WTC11 (cell line): ENCODE results near the gene CALN1. TPM values are rescaled to one million over a fixed set of nuclear protein-coding genes. Genes with fewer than 3 reads are reported as not detected.

Source experiments
- ATAC-seq: fragments of 200-7000 bp; cut with Tn5 transposase; 2 replicates; pipeline ENCODE4 v1.10.0; 2021; ENCODE audit warnings: mild to moderate bottlenecking, moderate library complexity
- CTCF ChIA-PET: fragments of 300-600 bp; sonication (Branson Sonifier 250); formaldehyde crosslinking; loops from one replicate; lab custom pipeline; 2021; ENCODE audit warnings: antibody characterized with exemption; lab: Charles Lee
- POLR2A ChIA-PET: fragments of 350-600 bp; sonication (Branson Sonifier 250); formaldehyde crosslinking; loops from one replicate; lab custom pipeline; 2021; ENCODE audit warnings: antibody characterized with exemption; lab: Charles Lee
- DNase-seq: peaks from one replicate; pipeline ENCODE4 v3.0.0; 2021; ENCODE audit warnings: low spot score
- H3K27ac Mint-ChIP-seq: 2 replicates; pipeline ENCODE4 v1.8.0; 2021; ENCODE audit warnings: mixed read lengths
- H3K27me3 Mint-ChIP-seq: 2 replicates; pipeline ENCODE4 v1.8.0; 2021; ENCODE audit warnings: low read depth, mild to moderate bottlenecking, moderate library complexity, mixed read lengths
- H3K36me3 Mint-ChIP-seq: 2 replicates; pipeline ENCODE4 v1.8.0; 2021; ENCODE audit warnings: mixed read lengths
- H3K4me1 Mint-ChIP-seq: 2 replicates; pipeline ENCODE4 v1.8.0; 2022; ENCODE audit warnings: mixed read lengths
- H3K4me3 Mint-ChIP-seq: 2 replicates; pipeline ENCODE4 v1.8.0; 2021; ENCODE audit warnings: mild to moderate bottlenecking, moderate library complexity, mixed read lengths
- H3K9me3 Mint-ChIP-seq: 2 replicates; pipeline ENCODE4 v1.8.0; 2021; ENCODE audit warnings: mixed read lengths
- CREM ChIP-seq: sonication (generic); formaldehyde crosslinking; IDR thresholded peaks from 2 replicates; pipeline ENCODE4 v1.8.1; 2022; ENCODE audit warnings: mild to moderate bottlenecking, missing genetic modification reagents, moderate library complexity
- ELF4 ChIP-seq: sonication (generic); formaldehyde crosslinking; IDR thresholded peaks from 2 replicates; pipeline ENCODE4 v1.8.1; 2022; ENCODE audit warnings: low read depth, mild to moderate bottlenecking, moderate library complexity, missing genetic modification reagents
- ETV6 ChIP-seq: sonication (generic); formaldehyde crosslinking; IDR thresholded peaks from 2 replicates; pipeline ENCODE4 v1.8.1; 2022; ENCODE audit warnings: mild to moderate bottlenecking, missing genetic modification reagents
- GABPB1 ChIP-seq: sonication (generic); formaldehyde crosslinking; IDR thresholded peaks from 2 replicates; pipeline ENCODE4 v1.8.1; 2023; ENCODE audit warnings: mild to moderate bottlenecking, missing genetic modification reagents
- GRHL2 ChIP-seq: fragments of 250-450 bp; sonication (Bioruptor Pico); IDR thresholded peaks from 2 replicates; pipeline ENCODE4 v1.8.0; 2022; ENCODE audit warnings: mild to moderate bottlenecking, moderate library complexity; ENCODE audit not compliant: insufficient replicate concordance, severe bottlenecking
- JAZF1 ChIP-seq: fragments of 250-450 bp; sonication (Bioruptor Pico); IDR thresholded peaks from 2 replicates; pipeline ENCODE4 v1.9.0; 2021; ENCODE audit warnings: moderate library complexity, mild to moderate bottlenecking, inconsistent platforms
- JUN ChIP-seq: sonication (generic); formaldehyde crosslinking; IDR thresholded peaks from 2 replicates; pipeline ENCODE4 v1.8.0; 2023; ENCODE audit warnings: mild to moderate bottlenecking, missing genetic modification reagents
- MXD4 ChIP-seq: fragments of 250-450 bp; sonication (Bioruptor Pico); IDR thresholded peaks from 2 replicates; pipeline ENCODE4 v1.8.0; 2021; ENCODE audit warnings: mild to moderate bottlenecking, moderate library complexity, borderline replicate concordance
- NR1H2 ChIP-seq: sonication (generic); formaldehyde crosslinking; IDR thresholded peaks from 2 replicates; pipeline ENCODE4 v1.9.0; 2021; ENCODE audit warnings: mild to moderate bottlenecking, moderate library complexity, missing genetic modification reagents
- SMAD3 ChIP-seq: sonication (generic); formaldehyde crosslinking; IDR thresholded peaks from 2 replicates; pipeline ENCODE4 v1.8.0; 2022; ENCODE audit warnings: missing genetic modification reagents, mild to moderate bottlenecking, borderline replicate concordance
- SP1 ChIP-seq: sonication (generic); formaldehyde crosslinking; conservative IDR thresholded peaks from 2 replicates; pipeline ENCODE4 v1.8.1; 2022; ENCODE audit warnings: missing genetic modification reagents
- ZNF138 ChIP-seq: sonication (generic); formaldehyde crosslinking; conservative IDR thresholded peaks from 2 replicates; pipeline ENCODE4 v1.8.1; 2022; ENCODE audit warnings: mild to moderate bottlenecking, moderate library complexity, missing genetic modification reagents
- total RNA-seq: library from RNA; stranded (reverse); gene quantifications from 3 replicates; pipeline ENCODE4 v1.2.3, GENCODE V29; 2021
- TF ChIP-seq, protein P1 (sequence below): fragments of 200-600 bp; IDR thresholded peaks from 2 replicates; pipeline ENCODE4 v1.8.0; 2022; ENCODE audit warnings: antibody characterized with exemption
- TF ChIP-seq, protein P2 (sequence below): sonication (generic); formaldehyde crosslinking; IDR thresholded peaks from 2 replicates; pipeline ENCODE4 v1.8.0; 2022; ENCODE audit warnings: missing genetic modification reagents
- TF ChIP-seq, protein P3 (sequence below): sonication (generic); formaldehyde crosslinking; IDR thresholded peaks from 2 replicates; pipeline ENCODE4 v1.8.1; 2022; ENCODE audit warnings: low read depth, missing genetic modification reagents, borderline replicate concordance
- TF ChIP-seq, protein P4 (sequence below): sonication (generic); formaldehyde crosslinking; IDR thresholded peaks from 2 replicates; pipeline ENCODE4 v1.8.1; 2023; ENCODE audit warnings: mild to moderate bottlenecking, missing genetic modification reagents
- TF ChIP-seq, protein P5 (sequence below): sonication (generic); formaldehyde crosslinking; IDR thresholded peaks from 2 replicates; pipeline ENCODE4 v1.8.0; 2022; ENCODE audit warnings: mild to moderate bottlenecking, missing genetic modification reagents
- TF ChIP-seq, protein P6 (sequence below): sonication (generic); formaldehyde crosslinking; IDR thresholded peaks from 2 replicates; pipeline ENCODE4 v1.8.0; 2022; ENCODE audit warnings: mild to moderate bottlenecking, missing genetic modification reagents
- TF ChIP-seq, protein P7 (sequence below): sonication (generic); formaldehyde crosslinking; IDR thresholded peaks from 2 replicates; pipeline ENCODE4 v1.8.1; 2023; ENCODE audit warnings: mild to moderate bottlenecking, missing genetic modification reagents, moderate library complexity
- TF ChIP-seq, protein P8 (sequence below): sonication (generic); formaldehyde crosslinking; IDR thresholded peaks from 2 replicates; pipeline ENCODE4 v1.8.1; 2022; ENCODE audit warnings: low read depth, mild to moderate bottlenecking, moderate library complexity, missing genetic modification reagents, borderline replicate concordance

Gene CALN1
- total RNA-seq, 1 experiment from 2014 or later: 10.5 TPM

DNA sequence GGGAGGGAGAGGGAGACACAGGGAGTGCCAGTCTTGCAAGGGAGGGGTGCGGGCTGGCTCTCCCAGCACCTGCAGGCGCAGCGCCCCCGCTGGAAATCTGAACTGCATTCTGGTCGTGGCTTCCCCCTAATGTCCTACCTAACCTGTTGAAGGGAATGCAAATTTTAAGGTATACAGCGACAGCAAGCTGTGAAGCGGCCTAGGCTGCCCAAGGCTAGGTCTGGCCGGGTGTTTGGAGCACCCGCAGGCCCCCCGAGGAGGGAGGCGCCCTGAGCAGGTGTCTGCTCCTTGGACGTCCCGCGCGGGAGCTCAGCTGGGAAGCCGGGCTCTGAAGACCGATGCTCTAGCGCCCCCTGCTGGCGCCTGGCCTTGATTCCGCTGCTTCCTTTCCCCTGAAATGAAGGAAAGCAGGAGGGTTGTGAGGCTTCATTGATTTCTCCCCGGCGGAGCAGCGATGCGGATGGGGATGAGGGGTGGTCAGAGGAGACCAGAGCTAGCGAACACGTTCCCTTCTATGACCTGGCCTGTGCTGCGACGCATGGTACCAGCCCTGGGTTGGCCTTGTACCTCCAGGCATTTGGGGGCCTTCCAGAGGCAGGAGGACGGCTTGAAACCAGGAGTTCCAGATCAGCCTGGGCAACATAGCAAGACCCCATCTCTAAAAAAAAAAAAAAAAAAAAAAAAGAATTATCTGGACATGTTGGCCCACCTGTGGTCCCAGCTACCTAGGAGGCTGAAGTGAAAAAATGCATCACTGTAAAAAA is 678.8 kb downstream of the CALN1 start (continued):
- TF ChIP-seq, protein P1, sequence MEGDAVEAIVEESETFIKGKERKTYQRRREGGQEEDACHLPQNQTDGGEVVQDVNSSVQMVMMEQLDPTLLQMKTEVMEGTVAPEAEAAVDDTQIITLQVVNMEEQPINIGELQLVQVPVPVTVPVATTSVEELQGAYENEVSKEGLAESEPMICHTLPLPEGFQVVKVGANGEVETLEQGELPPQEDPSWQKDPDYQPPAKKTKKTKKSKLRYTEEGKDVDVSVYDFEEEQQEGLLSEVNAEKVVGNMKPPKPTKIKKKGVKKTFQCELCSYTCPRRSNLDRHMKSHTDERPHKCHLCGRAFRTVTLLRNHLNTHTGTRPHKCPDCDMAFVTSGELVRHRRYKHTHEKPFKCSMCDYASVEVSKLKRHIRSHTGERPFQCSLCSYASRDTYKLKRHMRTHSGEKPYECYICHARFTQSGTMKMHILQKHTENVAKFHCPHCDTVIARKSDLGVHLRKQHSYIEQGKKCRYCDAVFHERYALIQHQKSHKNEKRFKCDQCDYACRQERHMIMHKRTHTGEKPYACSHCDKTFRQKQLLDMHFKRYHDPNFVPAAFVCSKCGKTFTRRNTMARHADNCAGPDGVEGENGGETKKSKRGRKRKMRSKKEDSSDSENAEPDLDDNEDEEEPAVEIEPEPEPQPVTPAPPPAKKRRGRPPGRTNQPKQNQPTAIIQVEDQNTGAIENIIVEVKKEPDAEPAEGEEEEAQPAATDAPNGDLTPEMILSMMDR: peak; percentile 97
- TF ChIP-seq GRHL2 (CRISPR knock-in tag): no peak
- no peak for TF ChIP-seq SMAD3 (CRISPR knock-in tag)
- no peak for TF ChIP-seq MXD4 (CRISPR knock-in tag)
- TF ChIP-seq GABPB1 (CRISPR knock-in tag): no peak
- TF ChIP-seq, protein P2, sequence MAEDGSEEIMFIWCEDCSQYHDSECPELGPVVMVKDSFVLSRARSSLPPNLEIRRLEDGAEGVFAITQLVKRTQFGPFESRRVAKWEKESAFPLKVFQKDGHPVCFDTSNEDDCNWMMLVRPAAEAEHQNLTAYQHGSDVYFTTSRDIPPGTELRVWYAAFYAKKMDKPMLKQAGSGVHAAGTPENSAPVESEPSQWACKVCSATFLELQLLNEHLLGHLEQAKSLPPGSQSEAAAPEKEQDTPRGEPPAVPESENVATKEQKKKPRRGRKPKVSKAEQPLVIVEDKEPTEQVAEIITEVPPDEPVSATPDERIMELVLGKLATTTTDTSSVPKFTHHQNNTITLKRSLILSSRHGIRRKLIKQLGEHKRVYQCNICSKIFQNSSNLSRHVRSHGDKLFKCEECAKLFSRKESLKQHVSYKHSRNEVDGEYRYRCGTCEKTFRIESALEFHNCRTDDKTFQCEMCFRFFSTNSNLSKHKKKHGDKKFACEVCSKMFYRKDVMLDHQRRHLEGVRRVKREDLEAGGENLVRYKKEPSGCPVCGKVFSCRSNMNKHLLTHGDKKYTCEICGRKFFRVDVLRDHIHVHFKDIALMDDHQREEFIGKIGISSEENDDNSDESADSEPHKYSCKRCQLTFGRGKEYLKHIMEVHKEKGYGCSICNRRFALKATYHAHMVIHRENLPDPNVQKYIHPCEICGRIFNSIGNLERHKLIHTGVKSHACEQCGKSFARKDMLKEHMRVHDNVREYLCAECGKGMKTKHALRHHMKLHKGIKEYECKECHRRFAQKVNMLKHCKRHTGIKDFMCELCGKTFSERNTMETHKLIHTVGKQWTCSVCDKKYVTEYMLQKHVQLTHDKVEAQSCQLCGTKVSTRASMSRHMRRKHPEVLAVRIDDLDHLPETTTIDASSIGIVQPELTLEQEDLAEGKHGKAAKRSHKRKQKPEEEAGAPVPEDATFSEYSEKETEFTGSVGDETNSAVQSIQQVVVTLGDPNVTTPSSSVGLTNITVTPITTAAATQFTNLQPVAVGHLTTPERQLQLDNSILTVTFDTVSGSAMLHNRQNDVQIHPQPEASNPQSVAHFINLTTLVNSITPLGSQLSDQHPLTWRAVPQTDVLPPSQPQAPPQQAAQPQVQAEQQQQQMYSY (CRISPR knock-in tag): no peak
- TF ChIP-seq SP1: no peak; the same call in 1 of the 2 replicates
- TF ChIP-seq, protein P3, sequence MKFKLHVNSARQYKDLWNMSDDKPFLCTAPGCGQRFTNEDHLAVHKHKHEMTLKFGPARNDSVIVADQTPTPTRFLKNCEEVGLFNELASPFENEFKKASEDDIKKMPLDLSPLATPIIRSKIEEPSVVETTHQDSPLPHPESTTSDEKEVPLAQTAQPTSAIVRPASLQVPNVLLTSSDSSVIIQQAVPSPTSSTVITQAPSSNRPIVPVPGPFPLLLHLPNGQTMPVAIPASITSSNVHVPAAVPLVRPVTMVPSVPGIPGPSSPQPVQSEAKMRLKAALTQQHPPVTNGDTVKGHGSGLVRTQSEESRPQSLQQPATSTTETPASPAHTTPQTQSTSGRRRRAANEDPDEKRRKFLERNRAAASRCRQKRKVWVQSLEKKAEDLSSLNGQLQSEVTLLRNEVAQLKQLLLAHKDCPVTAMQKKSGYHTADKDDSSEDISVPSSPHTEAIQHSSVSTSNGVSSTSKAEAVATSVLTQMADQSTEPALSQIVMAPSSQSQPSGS (CRISPR knock-in tag): no peak
- TF ChIP-seq, protein P4, sequence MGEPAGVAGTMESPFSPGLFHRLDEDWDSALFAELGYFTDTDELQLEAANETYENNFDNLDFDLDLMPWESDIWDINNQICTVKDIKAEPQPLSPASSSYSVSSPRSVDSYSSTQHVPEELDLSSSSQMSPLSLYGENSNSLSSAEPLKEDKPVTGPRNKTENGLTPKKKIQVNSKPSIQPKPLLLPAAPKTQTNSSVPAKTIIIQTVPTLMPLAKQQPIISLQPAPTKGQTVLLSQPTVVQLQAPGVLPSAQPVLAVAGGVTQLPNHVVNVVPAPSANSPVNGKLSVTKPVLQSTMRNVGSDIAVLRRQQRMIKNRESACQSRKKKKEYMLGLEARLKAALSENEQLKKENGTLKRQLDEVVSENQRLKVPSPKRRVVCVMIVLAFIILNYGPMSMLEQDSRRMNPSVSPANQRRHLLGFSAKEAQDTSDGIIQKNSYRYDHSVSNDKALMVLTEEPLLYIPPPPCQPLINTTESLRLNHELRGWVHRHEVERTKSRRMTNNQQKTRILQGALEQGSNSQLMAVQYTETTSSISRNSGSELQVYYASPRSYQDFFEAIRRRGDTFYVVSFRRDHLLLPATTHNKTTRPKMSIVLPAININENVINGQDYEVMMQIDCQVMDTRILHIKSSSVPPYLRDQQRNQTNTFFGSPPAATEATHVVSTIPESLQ (CRISPR knock-in tag): no peak
- peak; percentile 58; the same call in 1 of the 2 replicates for TF ChIP-seq CREM (CRISPR knock-in tag)
- TF ChIP-seq, protein P5, sequence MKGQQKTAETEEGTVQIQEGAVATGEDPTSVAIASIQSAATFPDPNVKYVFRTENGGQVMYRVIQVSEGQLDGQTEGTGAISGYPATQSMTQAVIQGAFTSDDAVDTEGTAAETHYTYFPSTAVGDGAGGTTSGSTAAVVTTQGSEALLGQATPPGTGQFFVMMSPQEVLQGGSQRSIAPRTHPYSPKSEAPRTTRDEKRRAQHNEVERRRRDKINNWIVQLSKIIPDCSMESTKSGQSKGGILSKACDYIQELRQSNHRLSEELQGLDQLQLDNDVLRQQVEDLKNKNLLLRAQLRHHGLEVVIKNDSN (CRISPR knock-in tag): no peak

DNA sequence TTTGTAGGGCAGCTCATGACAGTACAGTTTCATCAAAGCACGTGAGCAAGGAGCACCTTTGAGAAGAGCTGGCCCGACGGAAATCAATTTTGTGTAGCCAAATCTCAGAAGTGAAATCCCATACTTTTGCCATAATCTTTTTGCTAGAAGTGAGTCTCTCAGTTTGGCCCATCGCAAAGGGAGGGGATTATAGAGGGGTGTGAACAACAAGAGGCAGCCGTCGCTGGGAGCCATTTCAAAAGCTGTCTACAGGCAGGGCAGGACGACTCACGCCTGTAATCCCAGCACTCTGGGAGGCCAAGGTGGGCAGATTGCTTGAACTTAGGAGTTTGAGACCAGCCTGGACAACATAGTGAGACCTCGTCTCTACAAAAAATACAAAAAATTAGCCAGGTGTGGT is 680.4 kb downstream of the CALN1 start:
- Mint-ChIP-seq H3K4me1 (peaks cover 18% of the 10 kb centered on the region), H3K9me3 (peaks cover 11% of the 10 kb centered on the region), H3K27ac (no peak overlapping the region), H3K4me3 (no peak overlapping the region), H3K36me3 (peaks cover 12% of the 10 kb centered on the region), H3K27me3 (no peaks in the 10 kb centered on the region)
- ATAC-seq: no peak
- no peak for DNase-seq
- TF ChIP-seq ZNF138 (no peak), JAZF1 (CRISPR knock-in tag) (no peak), ETV6 (CRISPR knock-in tag) (no peak), NR1H2 (CRISPR knock-in tag) (no peak), JUN (CRISPR knock-in tag) (no peak), ELF4 (no peak)
- TF ChIP-seq, protein P6, sequence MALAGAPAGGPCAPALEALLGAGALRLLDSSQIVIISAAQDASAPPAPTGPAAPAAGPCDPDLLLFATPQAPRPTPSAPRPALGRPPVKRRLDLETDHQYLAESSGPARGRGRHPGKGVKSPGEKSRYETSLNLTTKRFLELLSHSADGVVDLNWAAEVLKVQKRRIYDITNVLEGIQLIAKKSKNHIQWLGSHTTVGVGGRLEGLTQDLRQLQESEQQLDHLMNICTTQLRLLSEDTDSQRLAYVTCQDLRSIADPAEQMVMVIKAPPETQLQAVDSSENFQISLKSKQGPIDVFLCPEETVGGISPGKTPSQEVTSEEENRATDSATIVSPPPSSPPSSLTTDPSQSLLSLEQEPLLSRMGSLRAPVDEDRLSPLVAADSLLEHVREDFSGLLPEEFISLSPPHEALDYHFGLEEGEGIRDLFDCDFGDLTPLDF (CRISPR knock-in tag): no peak
- TF ChIP-seq, protein P7, sequence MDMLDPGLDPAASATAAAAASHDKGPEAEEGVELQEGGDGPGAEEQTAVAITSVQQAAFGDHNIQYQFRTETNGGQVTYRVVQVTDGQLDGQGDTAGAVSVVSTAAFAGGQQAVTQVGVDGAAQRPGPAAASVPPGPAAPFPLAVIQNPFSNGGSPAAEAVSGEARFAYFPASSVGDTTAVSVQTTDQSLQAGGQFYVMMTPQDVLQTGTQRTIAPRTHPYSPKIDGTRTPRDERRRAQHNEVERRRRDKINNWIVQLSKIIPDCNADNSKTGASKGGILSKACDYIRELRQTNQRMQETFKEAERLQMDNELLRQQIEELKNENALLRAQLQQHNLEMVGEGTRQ (CRISPR knock-in tag): no peak
- TF ChIP-seq, protein P8, sequence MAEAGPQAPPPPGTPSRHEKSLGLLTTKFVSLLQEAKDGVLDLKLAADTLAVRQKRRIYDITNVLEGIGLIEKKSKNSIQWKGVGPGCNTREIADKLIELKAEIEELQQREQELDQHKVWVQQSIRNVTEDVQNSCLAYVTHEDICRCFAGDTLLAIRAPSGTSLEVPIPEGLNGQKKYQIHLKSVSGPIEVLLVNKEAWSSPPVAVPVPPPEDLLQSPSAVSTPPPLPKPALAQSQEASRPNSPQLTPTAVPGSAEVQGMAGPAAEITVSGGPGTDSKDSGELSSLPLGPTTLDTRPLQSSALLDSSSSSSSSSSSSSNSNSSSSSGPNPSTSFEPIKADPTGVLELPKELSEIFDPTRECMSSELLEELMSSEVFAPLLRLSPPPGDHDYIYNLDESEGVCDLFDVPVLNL (CRISPR knock-in tag): no peak
- ChIA-PET POLR2A (no interaction called here), CTCF (interaction anchor here (0.6 to 1.2 kb wide), 3 partner anchors 13 to 902 kb away, joined by 3 read pairs; no protein-coding TSS in a partner anchor)
